Measurements from ENCODE around the gene RAN.
"Not testable (repeated sequence)": the region's sequence is repeated elsewhere in the genome, so short reads cannot be mapped to it uniquely, and the experiment has no call there.

The RAN gene

GRCh38 chr12:130876758-130877157 is 4.9 kb downstream of the RAN start:
- H3K36me3 ChIP-seq (ENCODE audit: insufficient read depth, low read length): peaks cover 45% of the 10 kb centered on the region
- no peak overlapping the region for H3K4me3 ChIP-seq (ENCODE audit: low read length)
- H3K27me3 ChIP-seq (ENCODE audit: insufficient read depth, low read length): no peaks in the 10 kb centered on the region
- H3K4me1 ChIP-seq (ENCODE audit: insufficient read depth, low read length): peaks cover 18% of the 10 kb centered on the region
- H2AFZ ChIP-seq (ENCODE audit: low read depth, low read length): no peak overlapping the region
- H3K9me3 ChIP-seq (ENCODE audit: low read length): no peaks in the 10 kb centered on the region

- H3K36me3 ChIP-seq (ENCODE audit: insufficient read depth, low read length): peaks cover 45% of the 10 kb centered on the region
Observed at GRCh38 chr12:130877333-130877732, 5.5 kb downstream of the RAN start.

GRCh38 chr12:130878193-130879185 is 6.6 kb downstream of the RAN start:
- H3K4me1 ChIP-seq (ENCODE audit: insufficient read depth, low read length): peaks cover 10% of the 10 kb centered on the region
- H3K4me3 ChIP-seq (ENCODE audit: low read length): no peak overlapping the region
- H3K36me3 ChIP-seq (ENCODE audit: insufficient read depth, low read length): peaks cover 35% of the 10 kb centered on the region
- H2AFZ ChIP-seq (ENCODE audit: low read depth, low read length): no peak overlapping the region
- no peaks in the 10 kb centered on the region for H3K9me3 ChIP-seq (ENCODE audit: low read length)
- no peaks in the 10 kb centered on the region for H3K27me3 ChIP-seq (ENCODE audit: insufficient read depth, low read length)

More at GRCh38 chr12:130877333-130877732, 5.5 kb downstream of the RAN start:
- no peaks in the 10 kb centered on the region for H3K9me3 ChIP-seq (ENCODE audit: low read length)
- H3K27me3 ChIP-seq (ENCODE audit: insufficient read depth, low read length): no peaks in the 10 kb centered on the region
- H2AFZ ChIP-seq (ENCODE audit: low read depth, low read length): no peak overlapping the region
- peaks cover 18% of the 10 kb centered on the region for H3K4me1 ChIP-seq (ENCODE audit: insufficient read depth, low read length)
- H3K4me3 ChIP-seq (ENCODE audit: low read length): no peak overlapping the region

- Histone ChIP-seq H3K27me3 (ENCODE audit: insufficient read depth, low read length) (no peaks in the 10 kb centered on the region), H3K9me3 (ENCODE audit: low read length) (no peaks in the 10 kb centered on the region), H3K4me3 (ENCODE audit: low read length) (no peak overlapping the region), H2AFZ (ENCODE audit: low read depth, low read length) (no peak overlapping the region), H3K4me1 (ENCODE audit: insufficient read depth, low read length) (peaks cover 2% of the 10 kb centered on the region), H3K36me3 (ENCODE audit: insufficient read depth, low read length) (peaks cover 27% of the 10 kb centered on the region)
Observed at GRCh38 chr12:130879212-130879686, 7.4 kb downstream of the RAN start.

GRCh38 chr12:130879781-130880389 is 8.0 kb downstream of the RAN start:
- no peak overlapping the region for H3K4me3 ChIP-seq (ENCODE audit: low read length)

GRCh38 chr12:130880411-130880885 is 8.6 kb downstream of the RAN start:
- Histone ChIP-seq H3K9me3 (ENCODE audit: low read length) (no peaks in the 10 kb centered on the region), H2AFZ (ENCODE audit: low read depth, low read length) (no peak overlapping the region), H3K36me3 (ENCODE audit: insufficient read depth, low read length) (peaks cover 15% of the 10 kb centered on the region), H3K4me1 (ENCODE audit: insufficient read depth, low read length) (no peaks in the 10 kb centered on the region), H3K27me3 (ENCODE audit: insufficient read depth, low read length) (no peaks in the 10 kb centered on the region), H3K4me3 (ENCODE audit: low read length) (no peak overlapping the region)

More at GRCh38 chr12:130879781-130880389, 8.0 kb downstream of the RAN start:
- H3K9me3 ChIP-seq (ENCODE audit: low read length): no peaks in the 10 kb centered on the region
- no peak overlapping the region for H2AFZ ChIP-seq (ENCODE audit: low read depth, low read length)
- no peaks in the 10 kb centered on the region for H3K27me3 ChIP-seq (ENCODE audit: insufficient read depth, low read length)
- H3K4me1 ChIP-seq (ENCODE audit: insufficient read depth, low read length): no peaks in the 10 kb centered on the region
- peaks cover 21% of the 10 kb centered on the region for H3K36me3 ChIP-seq (ENCODE audit: insufficient read depth, low read length)

- H3K27me3 ChIP-seq (ENCODE audit: insufficient read depth, low read length): no peaks in the 10 kb centered on the region
- H3K36me3 ChIP-seq (ENCODE audit: insufficient read depth, low read length): peaks cover 9% of the 10 kb centered on the region
- H3K4me1 ChIP-seq (ENCODE audit: insufficient read depth, low read length): no peaks in the 10 kb centered on the region
- no peak overlapping the region for H2AFZ ChIP-seq (ENCODE audit: low read depth, low read length)
- H3K9me3 ChIP-seq (ENCODE audit: low read length): no peaks in the 10 kb centered on the region
- H3K4me3 ChIP-seq (ENCODE audit: low read length): no peak overlapping the region
Observed at GRCh38 chr12:130881046-130881445, 9.2 kb downstream of the RAN start.

GRCh38 chr12:130881548-130881947 is 9.7 kb downstream of the RAN start:
- no peaks in the 10 kb centered on the region for H3K4me1 ChIP-seq (ENCODE audit: insufficient read depth, low read length)
- H3K27me3 ChIP-seq (ENCODE audit: insufficient read depth, low read length): no peaks in the 10 kb centered on the region
- no peak overlapping the region for H2AFZ ChIP-seq (ENCODE audit: low read depth, low read length)
- no peak overlapping the region for H3K4me3 ChIP-seq (ENCODE audit: low read length)
- H3K9me3 ChIP-seq (ENCODE audit: low read length): no peaks in the 10 kb centered on the region
- peaks cover 4% of the 10 kb centered on the region for H3K36me3 ChIP-seq (ENCODE audit: insufficient read depth, low read length)

GRCh38 chr12:130887190-130887589 is 15.3 kb downstream of the RAN start:
- H3K4me1 ChIP-seq (ENCODE audit: insufficient read depth, low read length); H2AFZ ChIP-seq (ENCODE audit: low read depth, low read length); H3K27me3 ChIP-seq (ENCODE audit: insufficient read depth, low read length); H3K36me3 ChIP-seq (ENCODE audit: insufficient read depth, low read length); H3K9me3 ChIP-seq (ENCODE audit: low read length); H3K4me3 ChIP-seq (ENCODE audit: low read length): not testable (repeated sequence)

- no peaks in the 10 kb centered on the region for H3K27me3 ChIP-seq (ENCODE audit: insufficient read depth, low read length)
- no peaks in the 10 kb centered on the region for H3K4me1 ChIP-seq (ENCODE audit: insufficient read depth, low read length)
- no peak overlapping the region for H2AFZ ChIP-seq (ENCODE audit: low read depth, low read length)
- H3K9me3 ChIP-seq (ENCODE audit: low read length): no peaks in the 10 kb centered on the region
- no peak overlapping the region for H3K4me3 ChIP-seq (ENCODE audit: low read length)
- H3K36me3 ChIP-seq (ENCODE audit: insufficient read depth, low read length): no peaks in the 10 kb centered on the region
Observed at GRCh38 chr12:130904064-130904463, 32.2 kb downstream of the RAN start.

GRCh38 chr12:130904936-130905455 is 33.1 kb downstream of the RAN start:
- not testable (repeated sequence) for H3K4me1 ChIP-seq (ENCODE audit: insufficient read depth, low read length); H3K27me3 ChIP-seq (ENCODE audit: insufficient read depth, low read length); H2AFZ ChIP-seq (ENCODE audit: low read depth, low read length); H3K9me3 ChIP-seq (ENCODE audit: low read length); H3K4me3 ChIP-seq (ENCODE audit: low read length); H3K36me3 ChIP-seq (ENCODE audit: insufficient read depth, low read length)

GRCh38 chr12:130909111-130909510 is 37.2 kb downstream of the RAN start:
- no peaks in the 10 kb centered on the region for H3K27me3 ChIP-seq (ENCODE audit: insufficient read depth, low read length)
- no peaks in the 10 kb centered on the region for H3K4me1 ChIP-seq (ENCODE audit: insufficient read depth, low read length)
- H3K4me3 ChIP-seq (ENCODE audit: low read length): no peak overlapping the region
- no peaks in the 10 kb centered on the region for H3K36me3 ChIP-seq (ENCODE audit: insufficient read depth, low read length)
- peaks cover 2% of the 10 kb centered on the region for H3K9me3 ChIP-seq (ENCODE audit: low read length)
- H2AFZ ChIP-seq (ENCODE audit: low read depth, low read length): no peak overlapping the region

GRCh38 chr12:130911193-130911592 is 39.3 kb downstream of the RAN start:
- Histone ChIP-seq H3K9me3 (ENCODE audit: low read length) (peaks cover 2% of the 10 kb centered on the region), H3K27me3 (ENCODE audit: insufficient read depth, low read length) (no peaks in the 10 kb centered on the region), H2AFZ (ENCODE audit: low read depth, low read length) (no peak overlapping the region), H3K36me3 (ENCODE audit: insufficient read depth, low read length) (no peaks in the 10 kb centered on the region), H3K4me1 (ENCODE audit: insufficient read depth, low read length) (no peaks in the 10 kb centered on the region), H3K4me3 (ENCODE audit: low read length) (no peak overlapping the region)

All from neuron (in vitro differentiated cells).